NT2/D1 (cell line): ENCODE measurements around the gene ANKRD28.
"Not testable (repeated sequence)": the region's sequence is repeated elsewhere in the genome, so short reads cannot be mapped to it uniquely, and the experiment has no call there.

Source experiments
- DNase-seq: peaks from one replicate; pipeline ENCODE4 v3.0.0-alpha.2; 2011; ENCODE audit warnings: low read depth, low spot score
- H3K27me3 ChIP-seq: 2 replicates; pipeline ENCODE4 v1.6.0; 2011; ENCODE audit warnings: mild to moderate bottlenecking; ENCODE audit not compliant: insufficient read length, insufficient read depth
- H3K36me3 ChIP-seq: 2 replicates; pipeline ENCODE4 v1.6.1; 2011; ENCODE audit warnings: mild to moderate bottlenecking, low read length, mixed read lengths; ENCODE audit not compliant: insufficient read depth, insufficient read length
- H3K4me1 ChIP-seq: 2 replicates; pipeline ENCODE4 v1.5.1; 2011; ENCODE audit not compliant: insufficient read depth, insufficient read length
- H3K4me3 ChIP-seq: 2 replicates; pipeline ENCODE4 v1.5.1; 2011; ENCODE audit warnings: low read depth; ENCODE audit not compliant: insufficient read length
- H3K9ac ChIP-seq: 2 replicates; pipeline ENCODE4 v1.6.0; 2011; ENCODE audit warnings: low read depth; ENCODE audit not compliant: insufficient read length
- H3K9me3 ChIP-seq: 2 replicates; pipeline ENCODE4 v1.5.1; 2011; ENCODE audit warnings: mild to moderate bottlenecking, low read length; ENCODE audit not compliant: insufficient read depth
- SUZ12 ChIP-seq: IDR thresholded peaks from 2 replicates; pipeline ENCODE4 v1.6.1; 2011; ENCODE audit not compliant: insufficient read length, insufficient read depth; ENCODE audit errors: extremely low read depth
- YY1 ChIP-seq: IDR thresholded peaks from 2 replicates; pipeline ENCODE4 v1.6.1; 2011; ENCODE audit not compliant: insufficient read length, insufficient read depth
- ZNF274 ChIP-seq: IDR thresholded peaks from 2 replicates; pipeline ENCODE4 v1.6.1; 2011; ENCODE audit warnings: mild to moderate bottlenecking, low read depth, low read length

Gene ANKRD28

DNA sequence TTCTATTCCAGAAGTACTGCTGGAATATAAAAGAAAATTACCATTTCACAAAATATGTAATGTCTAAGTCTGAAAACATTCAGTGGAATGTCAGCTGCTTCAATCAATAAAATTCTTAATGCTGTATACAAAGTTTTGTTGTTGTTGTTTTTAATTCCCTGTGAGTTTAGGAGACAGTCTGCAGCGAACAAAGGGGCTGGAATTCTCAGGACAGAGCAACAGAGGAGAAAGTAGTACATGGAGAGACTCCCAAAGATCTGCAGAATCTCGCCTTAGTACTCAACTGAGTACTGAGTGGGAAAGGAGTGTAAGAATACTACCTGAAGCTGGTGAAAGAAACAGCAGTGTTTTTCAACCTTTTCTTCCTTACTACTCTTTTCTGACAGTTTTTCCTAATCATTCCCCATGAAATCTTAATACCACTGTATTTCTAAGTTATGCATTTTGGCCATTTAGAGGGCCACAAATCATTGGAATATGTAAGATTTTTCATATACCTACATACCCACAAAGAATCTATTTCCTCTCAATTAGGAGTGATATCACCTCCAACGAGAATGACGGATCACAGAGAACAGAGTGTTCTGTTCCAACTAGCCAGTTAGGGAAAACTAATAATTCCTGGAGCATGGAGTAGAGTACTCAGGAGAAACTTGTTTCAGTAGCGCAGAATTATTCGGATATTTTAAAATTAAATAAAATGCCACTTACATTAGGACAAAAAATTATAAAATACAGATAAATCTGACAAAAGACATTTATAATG, 16.0 kb downstream of the ANKRD28 start:
- Histone ChIP-seq H3K9me3 (no peaks in the 10 kb centered on the region), H3K4me3 (no peak overlapping the region), H3K9ac (no peak overlapping the region), H3K4me1 (no peaks in the 10 kb centered on the region), H3K27me3 (no peaks in the 10 kb centered on the region), H3K36me3 (peaks cover 2% of the 10 kb centered on the region)
- TF ChIP-seq SUZ12: no peak
- TF ChIP-seq YY1: no peak
- no peak for TF ChIP-seq ZNF274
- no peak for DNase-seq

- H3K36me3 ChIP-seq: peaks cover 2% of the 10 kb centered on the region
- H3K4me1 ChIP-seq: no peaks in the 10 kb centered on the region
- no peak for TF ChIP-seq ZNF274
- no peak for TF ChIP-seq SUZ12
- TF ChIP-seq YY1: no peak
- H3K4me3 ChIP-seq: no peak overlapping the region
- H3K9ac ChIP-seq: no peak overlapping the region
- no peak for DNase-seq
- H3K27me3 ChIP-seq: no peaks in the 10 kb centered on the region
- H3K9me3 ChIP-seq: no peaks in the 10 kb centered on the region
These were observed 16.6 kb downstream of the ANKRD28 start for GRCh38 chr3:15781131-15781530.

- no peaks in the 10 kb centered on the region for H3K27me3 ChIP-seq
- no peak overlapping the region for H3K4me3 ChIP-seq
- no peaks in the 10 kb centered on the region for H3K36me3 ChIP-seq
- no peak overlapping the region for H3K9ac ChIP-seq
- TF ChIP-seq YY1 (no peak), SUZ12 (no peak), ZNF274 (no peak)
- DNase-seq: no peak
- no peaks in the 10 kb centered on the region for H3K4me1 ChIP-seq
- no peaks in the 10 kb centered on the region for H3K9me3 ChIP-seq
These were observed 18.7 kb downstream of the ANKRD28 start for GRCh38 chr3:15779111-15779510.

GRCh38 chr3:15778332-15778858, 19.4 kb downstream of the ANKRD28 start:
- no peak overlapping the region for H3K4me3 ChIP-seq
- no peaks in the 10 kb centered on the region for H3K36me3 ChIP-seq
- TF ChIP-seq ZNF274 (no peak), SUZ12 (no peak), YY1 (no peak)
- H3K27me3 ChIP-seq: no peaks in the 10 kb centered on the region
- DNase-seq: no peak
- H3K9ac ChIP-seq: no peak overlapping the region
- H3K4me1 ChIP-seq: no peaks in the 10 kb centered on the region
- H3K9me3 ChIP-seq: no peaks in the 10 kb centered on the region

- not testable (repeated sequence) for H3K27me3 ChIP-seq, H3K9me3 ChIP-seq, DNase-seq, H3K36me3 ChIP-seq, H3K9ac ChIP-seq, H3K4me1 ChIP-seq, H3K4me3 ChIP-seq
These were observed 22.7 kb downstream of the ANKRD28 start for GRCh38 chr3:15774931-15775560.

DNA sequence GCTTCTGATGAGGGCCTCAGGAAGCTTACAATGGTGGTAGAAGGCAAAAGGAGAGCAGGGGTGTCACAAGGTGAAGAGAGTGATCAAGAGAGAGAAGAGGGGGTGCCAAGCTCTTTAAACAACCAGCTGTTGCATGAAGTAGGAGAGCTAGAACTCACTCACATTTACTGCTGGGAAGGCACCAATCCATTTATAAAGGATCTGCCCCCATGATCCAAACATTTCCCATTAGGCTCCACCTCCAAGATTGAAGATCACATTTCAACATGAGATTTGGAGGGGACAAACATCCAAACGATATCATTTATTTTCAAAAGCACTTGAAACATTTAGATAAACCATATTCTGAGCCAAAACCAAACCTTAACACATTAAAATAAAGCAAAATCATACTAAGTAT, 26.3 kb downstream of the ANKRD28 start:
- no peaks in the 10 kb centered on the region for H3K9me3 ChIP-seq
- no peak for DNase-seq
- H3K4me3 ChIP-seq: no peak overlapping the region
- no peaks in the 10 kb centered on the region for H3K36me3 ChIP-seq
- H3K27me3 ChIP-seq: no peaks in the 10 kb centered on the region
- H3K9ac ChIP-seq: no peak overlapping the region
- H3K4me1 ChIP-seq: no peaks in the 10 kb centered on the region
- TF ChIP-seq YY1 (no peak), SUZ12 (no peak), ZNF274 (no peak)

DNA sequence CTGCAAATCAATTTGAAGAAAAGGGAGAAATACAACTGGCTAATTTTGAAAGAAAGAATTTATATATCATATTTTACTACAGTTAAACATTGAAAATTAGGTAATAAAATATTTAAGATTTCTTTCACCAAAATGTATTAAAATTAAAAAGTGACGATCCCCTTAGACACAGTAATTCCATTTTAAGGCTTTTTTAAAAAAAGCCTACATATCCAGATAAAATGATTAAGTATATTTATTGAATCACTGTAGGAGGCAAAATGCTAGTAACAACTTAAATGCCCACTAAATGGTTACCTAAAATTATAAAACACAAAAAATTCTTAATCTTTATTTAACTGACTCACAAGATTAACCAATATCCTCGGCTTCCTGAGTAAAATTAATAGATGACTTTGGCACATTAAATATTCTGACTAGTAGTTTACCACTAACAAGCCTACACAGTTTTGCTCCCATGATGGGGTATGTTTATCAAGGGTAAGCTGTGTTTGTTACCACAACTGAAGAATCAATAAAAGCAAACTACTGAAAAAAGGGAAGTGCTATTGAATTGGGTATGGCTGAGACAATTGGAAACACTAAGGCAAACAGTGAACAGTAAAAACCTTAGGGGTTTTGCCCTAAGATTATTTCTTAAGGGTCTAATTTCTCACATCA, 28.4 kb downstream of the ANKRD28 start:
- DNase-seq: no peak
- no peaks in the 10 kb centered on the region for H3K4me1 ChIP-seq
- H3K27me3 ChIP-seq: no peaks in the 10 kb centered on the region
- no peak overlapping the region for H3K9ac ChIP-seq
- TF ChIP-seq ZNF274 (no peak), SUZ12 (no peak), YY1 (no peak)
- H3K4me3 ChIP-seq: no peak overlapping the region
- no peaks in the 10 kb centered on the region for H3K9me3 ChIP-seq
- H3K36me3 ChIP-seq: no peaks in the 10 kb centered on the region
